HG03575 (cell line): Measurements from ENCODE around the gene PRKCH.

ENCODE experiments used
- ATAC-seq: cut with Tn5 transposase; IDR thresholded peaks from one replicate; pipeline ENCODE4 v1.9.1; 2021; ENCODE audit not compliant: unreplicated experiment, insufficient number of reproducible peaks, low FRiP score; ENCODE audit errors: extremely low read depth

Gene PRKCH

DNA sequence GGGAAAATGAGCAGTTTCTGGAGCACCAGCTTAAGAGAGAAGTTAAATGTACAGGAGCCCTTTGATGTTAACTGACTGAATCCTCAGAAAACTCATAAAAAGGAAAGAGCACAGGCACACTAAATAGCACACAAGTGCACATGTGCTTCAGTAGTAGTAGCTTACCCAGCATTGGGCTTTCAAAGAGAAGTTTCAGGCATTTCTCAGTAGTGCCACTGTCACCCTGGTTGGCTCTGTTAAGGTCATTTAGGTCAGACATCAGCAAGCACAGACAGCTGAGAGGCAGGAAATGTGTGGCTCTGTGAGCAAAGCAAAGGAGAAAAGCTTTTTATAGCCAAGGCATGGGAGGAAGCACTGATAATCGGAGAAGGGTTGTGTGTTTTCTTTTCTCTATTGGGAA is 277.6 kb downstream of the PRKCH start:
- no peak for ATAC-seq

DNA sequence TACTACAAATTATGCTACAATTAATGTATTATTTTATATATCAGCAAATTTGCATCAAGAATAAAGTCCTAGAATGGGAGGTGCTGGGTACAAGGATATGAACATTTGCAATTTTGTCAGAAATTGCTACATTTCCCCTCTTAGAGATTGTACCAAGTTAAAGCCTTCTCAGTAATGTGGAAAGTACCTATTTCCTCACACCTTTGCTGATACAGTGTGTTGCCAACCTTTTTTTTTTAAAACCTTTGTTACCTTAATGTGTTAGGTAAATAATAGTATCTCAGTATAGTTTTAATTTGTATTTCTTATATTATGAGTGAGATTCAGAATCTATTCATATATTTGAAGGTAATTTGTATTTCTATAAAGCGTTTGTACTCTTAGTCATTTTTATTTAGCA is 278.6 kb downstream of the PRKCH start:
- no peak for ATAC-seq
